ENCODE measurements around the gene PRDX2. TPM values are rescaled to one million over a fixed set of nuclear protein-coding genes. Genes with fewer than 3 reads are reported as not detected.

Gene PRDX2
- total RNA-seq, 1 donor from 2014 or later: 215 TPM

GRCh38 chr19:12787458-12787857 lies 14.1 kb downstream of the PRDX2 start:
- H3K27me3 Mint-ChIP-seq (ENCODE audit: unreplicated experiment): peaks cover 17% of the 10 kb centered on the region
- no peak overlapping the region for H3K4me3 Mint-ChIP-seq (ENCODE audit: unreplicated experiment)
- no peaks in the 10 kb centered on the region for H3K36me3 Mint-ChIP-seq (ENCODE audit: low read depth, unreplicated experiment)
- no peaks in the 10 kb centered on the region for H3K9me3 Mint-ChIP-seq (ENCODE audit: unreplicated experiment)
- no peak for DNase-seq (ENCODE audit: low spot score)
- peaks cover 24% of the 10 kb centered on the region for H3K4me1 Mint-ChIP-seq (ENCODE audit: unreplicated experiment)
- TF ChIP-seq CTCF (IDR thresholded peaks at IDR 0.05; ENCODE audit: unreplicated experiment): no peak
- H3K27ac Mint-ChIP-seq (ENCODE audit: unreplicated experiment): no peak overlapping the region

- Mint-ChIP-seq H3K36me3 (ENCODE audit: low read depth, unreplicated experiment) (no peaks in the 10 kb centered on the region), H3K27me3 (ENCODE audit: unreplicated experiment) (peaks cover 20% of the 10 kb centered on the region), H3K9me3 (ENCODE audit: unreplicated experiment) (no peaks in the 10 kb centered on the region), H3K27ac (ENCODE audit: unreplicated experiment) (no peak overlapping the region), H3K4me1 (ENCODE audit: unreplicated experiment) (peaks cover 26% of the 10 kb centered on the region), H3K4me3 (ENCODE audit: unreplicated experiment) (no peak overlapping the region)
- DNase-seq (ENCODE audit: low spot score): no peak
- no peak for TF ChIP-seq CTCF (IDR thresholded peaks at IDR 0.05; ENCODE audit: unreplicated experiment)
These were observed 14.6 kb downstream of the PRDX2 start for GRCh38 chr19:12786952-12787351.

- no peak overlapping the region for H3K4me3 Mint-ChIP-seq (ENCODE audit: unreplicated experiment)
- H3K27ac Mint-ChIP-seq (ENCODE audit: unreplicated experiment): no peak overlapping the region
- DNase-seq (ENCODE audit: low spot score): no peak
These were observed 15.3 kb downstream of the PRDX2 start for GRCh38 chr19:12786141-12786870.

GRCh38 chr19:12785431-12786031 lies 16.1 kb downstream of the PRDX2 start:
- DNase-seq (ENCODE audit: low spot score): no peak
- H3K9me3 Mint-ChIP-seq (ENCODE audit: unreplicated experiment): no peaks in the 10 kb centered on the region
- TF ChIP-seq CTCF (IDR thresholded peaks at IDR 0.05; ENCODE audit: unreplicated experiment): no peak
- H3K36me3 Mint-ChIP-seq (ENCODE audit: low read depth, unreplicated experiment): no peaks in the 10 kb centered on the region
- H3K4me3 Mint-ChIP-seq (ENCODE audit: unreplicated experiment): no peak overlapping the region
- H3K4me1 Mint-ChIP-seq (ENCODE audit: unreplicated experiment): peaks cover 22% of the 10 kb centered on the region
- peaks cover 18% of the 10 kb centered on the region for H3K27me3 Mint-ChIP-seq (ENCODE audit: unreplicated experiment)
- H3K27ac Mint-ChIP-seq (ENCODE audit: unreplicated experiment): no peak overlapping the region

More at GRCh38 chr19:12786141-12786870, 15.3 kb downstream of the PRDX2 start:
- Mint-ChIP-seq H3K27me3 (ENCODE audit: unreplicated experiment) (peaks cover 24% of the 10 kb centered on the region), H3K4me1 (ENCODE audit: unreplicated experiment) (peaks cover 27% of the 10 kb centered on the region), H3K9me3 (ENCODE audit: unreplicated experiment) (no peaks in the 10 kb centered on the region), H3K36me3 (ENCODE audit: low read depth, unreplicated experiment) (no peaks in the 10 kb centered on the region)
- TF ChIP-seq CTCF (IDR thresholded peaks at IDR 0.05; ENCODE audit: unreplicated experiment): no peak

GRCh38 chr19:12784871-12785430 lies 16.6 kb downstream of the PRDX2 start:
- no peak for DNase-seq (ENCODE audit: low spot score)
- Mint-ChIP-seq H3K27me3 (ENCODE audit: unreplicated experiment) (peaks cover 16% of the 10 kb centered on the region), H3K9me3 (ENCODE audit: unreplicated experiment) (no peaks in the 10 kb centered on the region), H3K4me1 (ENCODE audit: unreplicated experiment) (peaks cover 19% of the 10 kb centered on the region), H3K27ac (ENCODE audit: unreplicated experiment) (no peak overlapping the region), H3K4me3 (ENCODE audit: unreplicated experiment) (no peak overlapping the region), H3K36me3 (ENCODE audit: low read depth, unreplicated experiment) (no peaks in the 10 kb centered on the region)
- no peak for TF ChIP-seq CTCF (IDR thresholded peaks at IDR 0.05; ENCODE audit: unreplicated experiment)
